Fibroblast of the aortic adventitia (primary cell): ENCODE data around the gene RAC3. TPM values are rescaled to one million over a fixed set of nuclear protein-coding genes. Genes with fewer than 3 reads are reported as not detected.

ENCODE experiments used
- DNase-seq: peaks from one replicate; pipeline ENCODE4 v3.0.0-alpha.2; 2010; ENCODE audit warnings: low read depth
- H3K4me3 ChIP-seq: 2 replicates; pipeline ENCODE4 v1.5.1; 2011; ENCODE audit warnings: low read depth, mild to moderate bottlenecking, control low read depth, low read length, moderate library complexity
- total RNA-seq: library from RNA; depleted of rRNA; stranded (reverse); fragments of >200 nt; gene quantifications from 2 replicates; pipeline ENCODE4 v1.2.3, GENCODE V29; 2012; ENCODE audit warnings: low replicate concordance
- TF ChIP-seq, protein P1 (sequence below): IDR thresholded peaks from 2 replicates; pipeline ENCODE4 v1.5.1; 2011; ENCODE audit warnings: mild to moderate bottlenecking, low read length, control low read depth, inconsistent platforms; ENCODE audit not compliant: insufficient read depth

Gene RAC3
- total RNA-seq, 1 donor, result 6.2 TPM

DNA sequence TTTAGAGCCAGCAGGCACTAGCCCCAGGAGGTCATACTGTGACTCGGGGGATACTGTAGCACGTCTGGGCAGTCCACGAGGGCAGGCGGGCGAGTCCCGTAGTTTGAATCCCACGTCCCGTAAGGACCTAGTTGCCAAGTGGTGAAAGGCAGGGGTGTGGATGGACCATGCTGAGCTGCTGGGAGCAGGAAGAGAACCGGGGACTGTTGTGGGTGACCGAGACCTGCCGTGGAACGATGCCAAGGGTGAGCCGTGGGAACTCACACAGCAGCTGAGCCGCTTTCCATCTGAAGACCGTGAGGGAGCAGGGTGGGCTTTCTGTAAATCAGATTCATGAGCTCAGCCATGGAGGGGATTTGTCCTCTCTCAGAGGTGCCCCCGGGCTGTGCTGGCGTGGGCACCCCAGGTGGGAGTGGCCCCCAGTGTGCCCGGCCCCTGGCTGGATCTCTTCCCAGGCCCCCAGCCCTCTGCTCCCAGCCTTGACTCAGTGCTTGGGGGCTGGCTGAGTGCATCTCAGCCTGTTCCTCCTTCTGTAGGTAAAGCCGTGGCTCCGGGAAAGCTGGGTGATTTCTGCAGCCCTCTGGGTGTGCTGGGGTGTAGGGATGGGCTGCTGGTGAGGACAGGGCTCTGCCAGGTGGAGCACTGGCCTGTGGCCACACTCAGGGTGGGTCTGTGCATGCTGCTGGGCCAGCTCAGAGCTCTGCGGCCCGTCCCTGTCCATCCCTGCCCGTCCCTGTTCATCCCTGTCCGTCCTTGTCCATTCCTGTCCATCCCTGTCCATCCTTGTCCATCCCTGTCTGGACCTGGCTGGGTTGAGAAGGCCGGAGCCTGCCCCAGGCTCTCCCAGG lies 40.4 kb upstream of the RAC3 start:
- DNase-seq, result no peak
- TF ChIP-seq, protein P1, sequence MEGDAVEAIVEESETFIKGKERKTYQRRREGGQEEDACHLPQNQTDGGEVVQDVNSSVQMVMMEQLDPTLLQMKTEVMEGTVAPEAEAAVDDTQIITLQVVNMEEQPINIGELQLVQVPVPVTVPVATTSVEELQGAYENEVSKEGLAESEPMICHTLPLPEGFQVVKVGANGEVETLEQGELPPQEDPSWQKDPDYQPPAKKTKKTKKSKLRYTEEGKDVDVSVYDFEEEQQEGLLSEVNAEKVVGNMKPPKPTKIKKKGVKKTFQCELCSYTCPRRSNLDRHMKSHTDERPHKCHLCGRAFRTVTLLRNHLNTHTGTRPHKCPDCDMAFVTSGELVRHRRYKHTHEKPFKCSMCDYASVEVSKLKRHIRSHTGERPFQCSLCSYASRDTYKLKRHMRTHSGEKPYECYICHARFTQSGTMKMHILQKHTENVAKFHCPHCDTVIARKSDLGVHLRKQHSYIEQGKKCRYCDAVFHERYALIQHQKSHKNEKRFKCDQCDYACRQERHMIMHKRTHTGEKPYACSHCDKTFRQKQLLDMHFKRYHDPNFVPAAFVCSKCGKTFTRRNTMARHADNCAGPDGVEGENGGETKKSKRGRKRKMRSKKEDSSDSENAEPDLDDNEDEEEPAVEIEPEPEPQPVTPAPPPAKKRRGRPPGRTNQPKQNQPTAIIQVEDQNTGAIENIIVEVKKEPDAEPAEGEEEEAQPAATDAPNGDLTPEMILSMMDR, result no peak
- H3K4me3 ChIP-seq, result no peak overlapping the region

DNA sequence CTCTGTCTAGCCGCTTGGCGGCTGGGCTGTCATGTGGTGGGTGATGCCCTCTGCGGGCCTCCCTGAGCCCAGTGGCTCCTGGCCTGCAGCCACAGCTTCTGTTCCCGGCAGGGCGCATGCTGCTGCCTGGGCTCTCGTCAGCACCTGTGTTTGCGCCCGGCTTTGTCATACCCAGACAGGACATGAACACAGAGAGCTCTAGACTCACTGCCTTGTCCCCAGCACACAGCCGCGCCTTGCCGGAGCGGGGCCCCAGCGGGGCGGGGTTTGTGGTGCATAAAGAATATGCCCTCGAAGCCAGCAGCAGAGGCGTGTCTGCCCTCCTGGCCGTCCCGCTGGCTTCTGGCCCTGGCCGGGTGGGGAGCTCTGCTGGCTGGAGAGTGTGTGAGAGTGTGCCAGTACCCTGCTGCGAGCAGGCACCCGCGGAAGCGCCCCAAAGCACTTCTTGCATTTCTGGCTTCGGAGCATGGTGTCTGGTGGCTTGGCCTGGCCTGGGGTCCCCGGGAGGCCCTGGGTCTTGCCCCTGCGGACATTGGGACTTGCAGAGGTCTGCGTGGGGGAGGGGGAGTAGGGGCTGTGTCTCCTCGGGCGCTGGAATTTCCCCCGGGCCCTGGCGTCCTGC lies 39.7 kb upstream of the RAC3 start:
- H3K4me3 ChIP-seq, result peak overlapping the region; percentile 22
- peak; percentile 62 for DNase-seq
- TF ChIP-seq, protein P1, result no peak

DNA sequence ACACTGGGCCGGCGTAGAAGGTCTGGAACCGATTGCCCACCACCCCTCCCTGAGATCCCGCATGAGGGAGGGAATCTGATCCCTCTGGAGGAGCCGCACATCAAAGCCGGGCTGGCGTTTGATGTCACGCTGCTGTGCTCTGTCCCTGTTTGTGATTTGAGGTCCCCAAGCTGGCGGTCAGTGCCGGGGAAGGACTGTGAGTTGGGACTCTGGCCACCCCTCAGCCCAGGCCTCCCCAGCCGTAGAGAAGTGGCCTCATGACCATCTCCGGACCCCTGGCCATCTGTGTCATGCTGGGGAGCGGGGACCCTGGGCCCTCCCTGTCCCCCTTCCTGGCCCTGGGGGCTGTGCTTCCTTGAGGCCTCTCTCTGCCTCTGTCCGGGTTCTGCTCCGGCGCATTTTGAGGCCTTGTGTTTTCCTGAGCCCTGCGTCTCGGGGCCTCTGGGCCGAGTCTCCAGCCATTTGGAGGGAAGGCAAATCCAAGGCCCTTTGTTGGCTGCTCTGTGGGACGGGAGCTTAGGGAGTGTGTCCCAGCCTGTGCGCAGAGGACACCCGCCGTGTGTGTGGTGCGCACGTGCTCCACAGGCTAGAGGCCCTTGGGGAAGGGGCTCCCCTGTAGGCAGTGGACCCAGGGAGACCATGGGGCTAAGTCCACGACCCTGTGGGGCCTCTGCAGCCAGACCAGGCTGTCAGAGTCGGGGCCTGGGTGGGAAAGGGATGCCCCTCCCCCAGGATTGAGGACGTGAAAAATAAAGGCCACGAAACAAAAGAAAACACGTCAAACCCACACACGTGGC lies 39.0 kb upstream of the RAC3 start:
- no peak for DNase-seq
- no peak overlapping the region for H3K4me3 ChIP-seq
- TF ChIP-seq, protein P1, result no peak

DNA sequence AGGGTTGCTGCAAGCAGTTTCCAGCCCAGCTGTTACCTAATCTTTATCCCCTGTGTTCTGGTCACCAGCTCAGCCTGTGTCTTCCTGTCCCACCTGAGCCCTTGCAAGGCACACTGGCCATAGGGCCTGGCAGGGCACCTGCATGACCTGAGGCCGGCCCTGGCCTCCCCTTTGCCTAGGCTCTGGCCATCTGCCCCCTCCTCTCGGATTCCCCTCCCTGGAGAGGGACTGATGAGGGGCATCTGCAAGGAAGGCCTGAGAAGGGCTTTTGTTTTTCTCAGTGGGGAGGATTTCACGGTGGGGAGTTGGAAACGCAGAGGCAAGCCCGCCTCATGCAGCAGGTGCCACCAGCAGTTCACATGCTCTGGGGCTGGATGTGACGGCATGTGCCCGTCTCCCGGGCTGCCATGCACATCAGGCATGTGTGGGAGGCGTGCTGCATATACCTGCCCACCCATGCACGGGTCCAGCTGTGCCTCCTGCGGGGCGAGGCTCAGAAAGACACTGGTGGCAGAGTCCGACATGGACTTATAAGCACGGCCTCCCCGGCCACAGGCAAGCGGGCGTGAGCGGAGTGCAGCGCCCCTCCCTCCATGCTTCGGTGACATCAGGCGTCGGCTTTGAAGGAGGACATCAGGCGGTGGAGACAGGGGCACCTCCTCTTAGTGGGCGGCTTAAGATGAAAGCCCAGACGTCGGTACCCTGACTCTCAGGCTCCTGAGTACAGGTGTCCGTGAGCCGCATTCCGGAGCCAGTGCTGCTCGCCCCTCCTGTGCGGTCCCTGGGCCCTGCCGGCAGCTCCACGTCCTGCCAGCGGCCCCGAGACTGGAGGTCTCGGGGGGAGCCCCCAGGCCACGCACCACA lies 37.5 kb upstream of the RAC3 start:
- H3K4me3 ChIP-seq, result no peak overlapping the region
- TF ChIP-seq, protein P1, result no peak
- no peak for DNase-seq

DNA sequence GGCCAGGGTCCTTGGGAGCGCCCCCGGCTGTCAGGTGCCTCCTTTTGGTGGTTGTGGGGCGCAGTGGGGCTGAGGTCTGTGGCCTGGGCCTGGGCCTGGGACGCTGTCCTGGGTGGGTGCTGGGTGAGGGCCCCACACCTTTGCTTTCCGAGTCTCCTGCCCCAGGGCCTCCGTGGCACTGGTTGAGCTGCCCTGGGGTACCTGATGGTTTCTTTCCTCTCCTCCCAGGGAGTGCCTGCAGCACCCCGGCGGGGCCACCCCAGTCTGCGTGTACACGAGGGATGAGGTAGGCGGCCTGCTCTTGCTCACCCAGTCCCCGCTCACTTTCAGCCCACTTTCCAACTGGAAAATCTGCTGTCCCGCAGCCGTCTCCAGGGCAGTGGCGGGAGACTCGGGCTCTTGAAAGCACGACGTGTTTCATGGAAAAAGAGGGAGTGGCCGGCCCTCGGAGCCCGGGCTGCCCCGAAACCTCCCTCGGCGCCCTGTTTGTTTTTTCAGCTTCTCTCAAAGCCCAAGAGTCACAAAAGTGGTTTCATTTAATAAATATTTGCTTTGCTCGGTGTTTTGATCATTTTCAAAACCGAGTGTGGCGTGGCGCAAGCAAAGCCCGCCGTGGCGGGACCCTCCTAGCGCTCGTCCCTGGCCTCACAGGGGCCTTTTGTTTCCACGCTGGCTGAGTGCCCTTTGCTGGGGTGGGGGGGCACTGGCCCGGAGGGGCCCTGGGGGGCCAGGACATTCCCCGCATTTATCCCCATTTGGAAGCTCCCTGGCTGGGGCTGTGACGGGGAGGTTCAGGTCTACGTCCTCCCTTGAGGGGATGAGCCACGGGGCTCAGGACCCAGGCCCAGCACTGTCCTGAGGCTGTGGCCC lies 36.6 kb upstream of the RAC3 start:
- TF ChIP-seq, protein P1, result no peak
- DNase-seq, result no peak
- H3K4me3 ChIP-seq, result no peak overlapping the region
